IMR-90 (cell line): ENCODE data around the gene CHM.

Source experiments
- BHLHE40 ChIP-seq: fragments of 150-350 bp; IDR thresholded peaks from 2 replicates; pipeline ENCODE4 v1.6.1; 2016; ENCODE audit warnings: mild to moderate bottlenecking, low read depth, low read length
- CEBPB ChIP-seq: IDR thresholded peaks from 2 replicates; pipeline ENCODE4 v1.6.1; 2012; ENCODE audit warnings: low read depth, low read length, improper control_type of control experiment
- FOS ChIP-seq: fragments of 150-350 bp; IDR thresholded peaks from 2 replicates; pipeline ENCODE4 v1.6.1; 2016; ENCODE audit warnings: low read depth, low read length
- MAFK ChIP-seq: IDR thresholded peaks from 2 replicates; pipeline ENCODE4 v1.6.1; 2012; ENCODE audit warnings: low read depth, low read length, improper control_type of control experiment
- MXI1 ChIP-seq: IDR thresholded peaks from 2 replicates; pipeline ENCODE4 v1.6.1; 2012; ENCODE audit warnings: low read depth, mild to moderate bottlenecking, low read length, moderate library complexity, borderline replicate concordance
- POLR2A ChIP-seq: IDR thresholded peaks from 2 replicates; pipeline ENCODE4 v1.6.1; 2012; ENCODE audit warnings: mild to moderate bottlenecking, low read depth, low read length
- RAD21 ChIP-seq: IDR thresholded peaks from 2 replicates; pipeline ENCODE4 v1.6.1; 2012; ENCODE audit warnings: low read length, improper control_type of control experiment
- RCOR1 ChIP-seq: IDR thresholded peaks from 2 replicates; pipeline ENCODE4 v1.6.1; 2012; ENCODE audit warnings: mild to moderate bottlenecking, low read length, improper control_type of control experiment; ENCODE audit not compliant: insufficient replicate concordance
- RFX5 ChIP-seq: IDR thresholded peaks from 2 replicates; pipeline ENCODE4 v1.8.0; 2012; ENCODE audit warnings: low read depth, mild to moderate bottlenecking, low read length, moderate library complexity
- SMC3 ChIP-seq: fragments of 150-350 bp; IDR thresholded peaks from 2 replicates; pipeline ENCODE4 v1.6.1; 2016; ENCODE audit warnings: low read depth, mild to moderate bottlenecking, antibody characterized with exemption, low read length, moderate library complexity
- TF ChIP-seq, protein P1 (sequence below): conservative IDR thresholded peaks from 2 replicates; pipeline ENCODE4 v1.5.1; 2012; ENCODE audit warnings: mild to moderate bottlenecking, low read depth, low read length, improper control_type of control experiment
- TF ChIP-seq, protein P2 (sequence below): fragments of 150-350 bp; IDR thresholded peaks from 2 replicates; pipeline ENCODE4 v1.6.1; 2017; ENCODE audit warnings: mild to moderate bottlenecking, antibody characterized with exemption, low read length, low read depth
- TF ChIP-seq, protein P3 (sequence below): fragments of 150-350 bp; IDR thresholded peaks from 2 replicates; pipeline ENCODE4 v1.6.1; 2016; ENCODE audit warnings: low read depth, mild to moderate bottlenecking, low read length, moderate library complexity, borderline replicate concordance

DNA sequence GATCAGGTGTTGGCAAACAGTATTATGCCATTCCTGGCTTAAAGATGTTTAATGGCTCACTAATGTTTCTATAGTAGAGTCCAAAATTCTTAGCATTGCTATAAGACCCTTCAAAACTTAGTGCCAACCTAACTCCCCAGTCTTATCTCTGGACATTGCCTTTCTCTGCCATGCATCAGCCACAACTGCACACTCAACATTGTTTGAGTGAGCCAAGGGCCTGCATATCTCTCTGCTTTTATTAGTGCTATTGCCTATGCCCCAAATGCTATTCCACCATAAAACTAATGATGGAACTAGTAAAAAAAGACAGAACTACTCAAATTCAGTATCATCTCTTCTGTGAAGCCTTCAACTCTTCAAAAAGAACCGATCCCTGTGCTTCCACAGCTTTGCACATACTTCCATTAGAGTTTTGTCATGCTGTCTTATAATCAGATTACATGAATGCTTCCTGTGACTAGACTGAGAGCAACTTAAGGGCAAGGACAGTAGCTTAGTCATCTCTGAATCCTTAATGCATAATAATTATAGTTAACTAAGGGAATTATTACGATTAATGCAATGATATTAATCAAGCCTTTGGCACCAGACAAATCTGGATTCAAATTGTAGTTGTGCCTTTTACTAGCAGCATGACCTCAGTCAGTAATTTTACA, 53.7 kb downstream of the CHM start:
- TF ChIP-seq CEBPB: no peak
- TF ChIP-seq, protein P1, sequence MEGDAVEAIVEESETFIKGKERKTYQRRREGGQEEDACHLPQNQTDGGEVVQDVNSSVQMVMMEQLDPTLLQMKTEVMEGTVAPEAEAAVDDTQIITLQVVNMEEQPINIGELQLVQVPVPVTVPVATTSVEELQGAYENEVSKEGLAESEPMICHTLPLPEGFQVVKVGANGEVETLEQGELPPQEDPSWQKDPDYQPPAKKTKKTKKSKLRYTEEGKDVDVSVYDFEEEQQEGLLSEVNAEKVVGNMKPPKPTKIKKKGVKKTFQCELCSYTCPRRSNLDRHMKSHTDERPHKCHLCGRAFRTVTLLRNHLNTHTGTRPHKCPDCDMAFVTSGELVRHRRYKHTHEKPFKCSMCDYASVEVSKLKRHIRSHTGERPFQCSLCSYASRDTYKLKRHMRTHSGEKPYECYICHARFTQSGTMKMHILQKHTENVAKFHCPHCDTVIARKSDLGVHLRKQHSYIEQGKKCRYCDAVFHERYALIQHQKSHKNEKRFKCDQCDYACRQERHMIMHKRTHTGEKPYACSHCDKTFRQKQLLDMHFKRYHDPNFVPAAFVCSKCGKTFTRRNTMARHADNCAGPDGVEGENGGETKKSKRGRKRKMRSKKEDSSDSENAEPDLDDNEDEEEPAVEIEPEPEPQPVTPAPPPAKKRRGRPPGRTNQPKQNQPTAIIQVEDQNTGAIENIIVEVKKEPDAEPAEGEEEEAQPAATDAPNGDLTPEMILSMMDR: no peak
- TF ChIP-seq RAD21: no peak
- TF ChIP-seq RFX5: no peak
- no peak for TF ChIP-seq MXI1
- no peak for TF ChIP-seq MAFK
- TF ChIP-seq POLR2A: no peak
- TF ChIP-seq BHLHE40: no peak
- TF ChIP-seq, protein P2, sequence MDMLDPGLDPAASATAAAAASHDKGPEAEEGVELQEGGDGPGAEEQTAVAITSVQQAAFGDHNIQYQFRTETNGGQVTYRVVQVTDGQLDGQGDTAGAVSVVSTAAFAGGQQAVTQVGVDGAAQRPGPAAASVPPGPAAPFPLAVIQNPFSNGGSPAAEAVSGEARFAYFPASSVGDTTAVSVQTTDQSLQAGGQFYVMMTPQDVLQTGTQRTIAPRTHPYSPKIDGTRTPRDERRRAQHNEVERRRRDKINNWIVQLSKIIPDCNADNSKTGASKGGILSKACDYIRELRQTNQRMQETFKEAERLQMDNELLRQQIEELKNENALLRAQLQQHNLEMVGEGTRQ: no peak
- TF ChIP-seq, protein P3, sequence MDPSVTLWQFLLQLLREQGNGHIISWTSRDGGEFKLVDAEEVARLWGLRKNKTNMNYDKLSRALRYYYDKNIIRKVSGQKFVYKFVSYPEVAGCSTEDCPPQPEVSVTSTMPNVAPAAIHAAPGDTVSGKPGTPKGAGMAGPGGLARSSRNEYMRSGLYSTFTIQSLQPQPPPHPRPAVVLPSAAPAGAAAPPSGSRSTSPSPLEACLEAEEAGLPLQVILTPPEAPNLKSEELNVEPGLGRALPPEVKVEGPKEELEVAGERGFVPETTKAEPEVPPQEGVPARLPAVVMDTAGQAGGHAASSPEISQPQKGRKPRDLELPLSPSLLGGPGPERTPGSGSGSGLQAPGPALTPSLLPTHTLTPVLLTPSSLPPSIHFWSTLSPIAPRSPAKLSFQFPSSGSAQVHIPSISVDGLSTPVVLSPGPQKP: no peak
- no peak for TF ChIP-seq SMC3
- no peak for TF ChIP-seq FOS
- TF ChIP-seq RCOR1: no peak
